KBM-7 (cell line): ENCODE data around the gene SALL3.
"Not testable (repeated sequence)": the region's sequence is repeated elsewhere in the genome, so short reads cannot be mapped to it uniquely, and the experiment has no call there.

Source experiments
- DNase-seq: peaks from one replicate; pipeline ENCODE4 v3.0.0-alpha.2; 2015
- in situ Hi-C: fragments of 300-500 bp; cut with MboI; formaldehyde crosslinking; loops from 2 replicates; pipeline ENCODE4 v1.14.3; 2020; ENCODE audit warnings: low sequenced_read_pairs, low pct_unique_long_range_greater_than_20kb, mixed read lengths

SALL3 gene

DNA sequence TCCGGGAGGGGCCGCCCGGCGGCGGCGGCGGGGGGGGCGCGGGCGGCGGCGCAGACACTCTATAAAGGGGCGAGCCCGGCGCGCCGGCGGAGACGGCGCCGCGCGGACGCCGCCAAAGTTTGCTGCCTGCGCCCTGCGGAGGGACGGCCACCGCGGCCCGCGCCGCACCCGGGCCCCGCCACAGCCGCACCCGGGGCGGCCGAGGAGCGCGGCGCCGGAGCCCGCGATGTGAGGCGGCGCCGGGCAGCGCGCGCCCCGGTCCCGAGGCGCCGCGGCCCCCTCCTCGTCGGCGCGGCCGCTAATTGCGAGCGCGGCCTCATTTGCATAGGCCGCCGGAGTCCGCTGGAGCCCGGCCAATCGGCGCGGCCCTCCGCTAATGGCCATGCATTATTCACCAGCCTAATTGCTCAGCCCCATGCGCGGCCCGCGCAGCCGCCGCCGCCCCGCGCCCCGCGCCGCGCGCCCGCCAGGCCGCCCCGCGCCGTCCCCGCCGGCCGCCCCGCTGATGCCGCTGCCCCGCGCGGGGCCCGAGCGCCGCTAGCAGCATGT lies at the start of gene SALL3:
Gene SALL3, plus strand, starts transcription at position 89 of the 549 bp plus-strand sequence. Its CDS starts 457 bp downstream, at position 546.
- in situ Hi-C loops, result no loop called here
- DNase-seq, result no peak

GRCh38 chr18:78932281-78932680 lies 47.3 kb upstream of the SALL3 start:
- DNase-seq, result no peak
- in situ Hi-C loops, result no loop called here

DNA sequence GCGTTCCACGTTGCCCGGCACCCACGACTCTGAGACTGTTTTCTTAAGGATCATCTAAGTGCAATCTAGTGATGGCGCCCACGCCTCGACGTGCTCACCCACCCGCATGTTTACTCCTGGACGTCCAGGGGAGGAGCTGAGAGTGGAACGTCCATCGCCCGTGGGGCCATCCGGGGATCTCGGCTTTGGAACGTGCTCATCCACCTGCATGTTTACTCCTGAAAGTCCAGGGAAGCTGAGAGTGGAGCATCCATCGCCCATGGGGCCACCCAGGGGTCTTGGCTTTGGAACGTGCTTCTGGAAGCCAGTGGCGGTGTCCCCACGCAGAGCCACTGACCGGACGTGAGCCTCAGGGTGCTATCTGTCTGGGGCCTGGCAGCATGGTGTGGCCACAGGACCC lies 45.6 kb upstream of the SALL3 start:
- in situ Hi-C loops, result no loop called here

DNA sequence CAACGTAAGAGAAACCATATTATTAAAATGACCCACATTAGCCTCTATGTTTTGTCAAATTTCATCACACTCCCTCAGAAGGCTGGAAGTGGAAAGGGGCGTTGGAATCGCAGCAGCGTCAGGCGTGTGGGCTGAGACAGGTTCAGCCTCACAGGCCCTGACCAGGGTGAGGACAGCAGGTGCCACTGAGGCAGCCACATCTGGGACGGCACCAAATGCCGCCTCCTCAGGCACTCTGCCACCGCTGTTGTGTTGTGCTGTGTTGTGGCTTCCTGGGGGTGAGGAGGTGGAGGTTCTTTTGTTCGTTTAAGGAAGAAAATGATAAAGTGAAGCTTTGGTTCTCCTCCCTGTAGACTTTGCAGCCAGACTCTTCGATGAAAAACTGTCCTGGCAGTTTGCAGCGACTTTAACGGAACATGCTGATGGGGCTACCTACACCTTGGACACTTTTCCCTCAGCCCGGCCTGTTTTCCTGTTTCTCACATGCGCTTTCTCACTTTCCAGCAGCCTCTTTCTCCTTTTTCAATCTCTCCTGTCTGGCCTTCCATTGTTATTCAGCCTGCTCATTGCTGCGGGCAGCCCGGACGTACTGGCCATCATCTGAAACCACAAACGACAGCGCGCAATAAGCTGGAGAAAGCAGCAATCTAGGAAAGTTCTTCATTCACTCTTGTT lies 44.9 kb upstream of the SALL3 start:
- no peak for DNase-seq
- in situ Hi-C loops, result no loop called here

More for the DNA sequence above, 45.6 kb upstream of the SALL3 start:
- DNase-seq, result no peak

GRCh38 chr18:78935406-78935805 lies 44.2 kb upstream of the SALL3 start:
- no peak for DNase-seq

DNA sequence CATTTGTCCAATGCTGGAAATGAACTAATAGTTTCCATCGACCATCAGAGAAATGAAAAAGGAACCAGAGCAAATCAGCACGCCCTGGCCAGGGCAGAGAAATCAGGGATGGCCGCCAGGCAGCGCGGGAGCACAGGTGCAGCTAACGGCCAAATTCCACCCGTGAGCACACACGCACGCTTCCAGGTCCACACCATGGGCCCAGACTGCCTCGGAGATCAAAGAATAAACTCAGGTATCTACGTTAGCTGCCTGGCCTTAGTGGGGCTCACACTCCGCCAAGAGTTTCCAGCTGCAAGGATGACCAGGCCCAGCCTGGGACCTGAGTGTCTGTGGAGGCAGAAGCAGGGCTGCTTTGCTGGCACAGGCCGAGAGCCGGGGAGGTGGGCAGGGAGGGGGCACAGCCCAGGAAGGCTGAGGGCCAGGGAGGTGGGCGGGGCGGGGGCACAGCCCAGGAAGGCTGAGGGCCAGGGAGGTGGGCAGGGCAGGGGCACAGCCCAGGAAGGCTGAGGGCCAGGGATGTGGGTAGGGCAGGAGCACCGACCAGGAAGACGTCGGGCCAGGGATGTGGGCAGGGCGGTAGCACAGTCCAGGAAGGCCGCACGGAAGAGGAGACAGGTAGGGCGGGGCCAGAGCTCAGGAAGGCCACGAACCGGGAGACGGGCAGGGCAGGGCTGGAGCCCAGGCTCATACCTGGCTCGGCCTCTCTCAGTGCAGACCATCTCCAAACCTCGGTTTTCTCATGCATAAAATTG lies 43.2 kb upstream of the SALL3 start:
- no peak for DNase-seq
- in situ Hi-C loops, result no loop called here

More at GRCh38 chr18:78935406-78935805, 44.2 kb upstream of the SALL3 start:
- in situ Hi-C loops, result no loop called here

- in situ Hi-C loops, result no loop called here
- no peak for DNase-seq
These were observed 42.5 kb upstream of the SALL3 start for GRCh38 chr18:78937166-78937565.

GRCh38 chr18:78939105-78939504 lies 40.5 kb upstream of the SALL3 start:
- DNase-seq, result no peak

GRCh38 chr18:78939734-78940494 lies 39.7 kb upstream of the SALL3 start:
- in situ Hi-C loops, result no loop called here
- DNase-seq, result no peak

More at GRCh38 chr18:78939105-78939504, 40.5 kb upstream of the SALL3 start:
- in situ Hi-C loops, result no loop called here

DNA sequence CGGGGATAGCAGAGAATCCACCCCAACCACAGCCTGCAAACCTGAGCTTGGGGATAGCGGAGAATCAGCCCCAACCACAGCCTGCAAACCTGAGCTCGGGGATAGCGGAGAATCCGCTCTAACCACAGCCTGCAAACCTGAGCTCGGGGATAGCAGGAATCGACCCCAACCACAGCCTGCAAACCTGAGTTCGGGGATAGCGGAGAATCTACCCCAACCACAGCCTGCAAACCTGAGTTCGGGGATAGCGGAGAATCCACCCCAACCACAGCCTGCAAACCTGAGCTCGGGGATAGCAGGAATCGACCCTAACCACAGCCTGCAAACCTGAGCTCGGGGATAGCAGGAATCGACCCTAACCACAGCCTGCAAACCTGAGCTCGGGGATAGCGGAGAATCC lies 37.4 kb upstream of the SALL3 start:
- DNase-seq, in situ Hi-C loops: not testable (repeated sequence)

DNA sequence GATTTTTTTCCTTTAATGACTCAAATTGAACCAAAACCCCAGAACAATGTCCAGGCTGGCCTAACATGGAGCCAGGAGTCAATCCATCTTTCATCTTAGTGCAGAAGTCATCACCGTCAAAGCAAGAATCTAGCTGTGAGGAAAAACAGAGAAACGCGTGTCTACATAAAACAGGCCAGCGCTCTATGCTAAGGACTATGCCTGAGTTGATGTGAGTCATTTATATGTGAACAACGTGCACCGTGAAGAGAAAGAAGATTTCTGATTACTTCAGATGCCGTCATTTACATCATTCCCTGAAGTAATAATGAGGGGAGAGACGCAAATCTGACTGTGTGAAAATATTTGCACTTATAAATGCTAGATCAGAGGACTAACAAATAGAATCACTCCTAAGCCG lies 34.0 kb upstream of the SALL3 start:
- DNase-seq, result no peak
- in situ Hi-C loops, result no loop called here

GRCh38 chr18:78947291-78947690 lies 32.3 kb upstream of the SALL3 start:
- no peak for DNase-seq
- in situ Hi-C loops, result no loop called here

DNA sequence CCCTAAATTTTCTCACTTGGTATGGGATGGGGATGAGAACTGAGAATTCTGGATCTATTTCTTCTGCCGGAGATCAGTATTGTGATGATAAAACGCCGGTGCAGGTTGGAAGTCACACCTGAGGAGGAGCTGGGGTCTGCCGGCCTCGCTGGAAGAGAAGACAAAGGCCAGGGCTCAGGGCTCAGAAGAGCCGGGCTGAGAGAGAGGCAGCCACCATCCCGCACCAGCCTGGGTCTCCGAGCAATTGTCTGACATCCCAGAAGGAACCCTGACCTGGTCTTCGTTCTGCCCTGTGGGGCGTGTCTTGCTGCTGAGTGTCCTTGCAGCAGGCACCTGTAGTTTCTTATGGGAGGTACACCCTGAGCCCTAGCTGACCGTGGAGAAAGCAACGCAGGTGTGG lies 31.4 kb upstream of the SALL3 start:
- no peak for DNase-seq
- in situ Hi-C loops, result no loop called here

DNA sequence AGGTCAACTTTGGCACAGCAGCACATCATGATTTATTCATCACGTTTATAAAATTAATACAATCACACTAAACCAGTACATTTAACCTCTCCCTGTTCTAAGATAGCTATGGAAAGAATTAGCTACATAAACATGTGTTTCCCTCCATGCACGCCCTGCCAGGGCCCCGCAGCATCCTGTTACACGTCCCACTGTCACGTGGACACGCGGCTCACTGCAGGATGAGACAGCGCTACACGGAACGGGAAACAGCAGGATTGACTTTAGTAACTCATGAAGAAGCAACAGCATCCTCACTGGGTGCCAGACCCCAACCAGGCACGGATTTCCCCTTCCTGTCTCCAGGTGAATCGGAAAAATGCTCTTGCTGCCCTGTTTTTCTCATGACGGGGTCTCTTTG lies 30.9 kb upstream of the SALL3 start:
- DNase-seq, result no peak
- in situ Hi-C loops, result no loop called here

DNA sequence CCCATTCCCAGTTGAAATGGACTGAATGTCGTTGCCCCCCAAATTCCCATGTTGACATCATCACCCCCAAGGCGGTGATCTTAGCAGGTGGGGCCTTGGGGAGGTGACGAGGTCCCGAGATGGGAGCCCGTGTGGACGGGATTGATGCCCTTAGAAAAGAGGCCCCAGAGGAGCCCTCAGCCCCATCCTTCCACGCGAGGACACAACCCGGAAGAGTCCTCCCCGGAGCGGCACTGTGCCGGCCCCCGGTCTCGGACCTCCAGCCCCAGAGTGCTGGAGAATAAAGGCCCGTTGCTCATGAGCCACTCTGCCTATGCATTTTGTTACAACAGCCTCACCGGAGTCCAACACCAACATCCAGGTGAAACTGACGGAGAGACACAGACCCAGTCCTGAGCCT lies 30.4 kb upstream of the SALL3 start:
- in situ Hi-C loops, result no loop called here
- DNase-seq, result no peak

DNA sequence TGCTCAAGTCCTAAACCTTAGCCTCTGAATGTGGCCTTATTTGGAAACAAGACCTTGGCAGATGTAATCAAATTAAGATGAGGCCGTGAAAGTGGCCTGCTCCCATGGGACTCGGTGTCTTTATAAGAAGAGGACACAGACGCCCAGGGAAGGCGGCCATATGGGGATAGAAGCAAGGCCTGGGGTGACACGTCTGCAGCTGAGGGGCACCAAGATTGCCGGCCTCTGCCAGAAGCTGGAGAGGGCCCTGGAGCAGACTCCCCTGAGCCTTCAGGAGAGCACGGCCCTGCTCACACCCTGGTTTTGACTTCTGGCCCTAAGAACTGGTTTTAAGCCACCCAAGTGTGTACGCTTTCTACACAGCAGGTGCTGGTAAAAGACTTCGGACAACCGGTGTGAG lies 29.2 kb upstream of the SALL3 start:
- DNase-seq, result no peak
- in situ Hi-C loops, result no loop called here

DNA sequence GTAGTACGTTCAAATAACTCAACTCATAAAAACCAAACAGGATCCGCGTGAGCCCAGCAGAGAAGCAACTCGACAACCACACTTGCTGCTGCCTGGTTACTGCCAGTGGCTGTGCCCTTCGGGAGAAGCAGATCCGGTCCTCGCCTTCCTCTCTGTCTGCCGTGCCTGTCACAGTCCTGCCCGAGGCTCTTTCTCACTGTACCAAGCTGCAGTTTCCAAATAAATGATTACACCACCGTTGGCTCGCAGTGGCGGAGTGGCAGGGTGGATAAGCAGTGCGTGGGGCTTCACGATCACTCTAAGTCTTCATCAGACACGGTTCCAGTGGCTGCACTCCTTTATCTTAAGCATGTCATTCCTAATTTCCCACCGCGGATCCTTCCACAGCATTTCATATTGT lies 26.1 kb upstream of the SALL3 start:
- in situ Hi-C loops, result no loop called here
- no peak for DNase-seq

DNA sequence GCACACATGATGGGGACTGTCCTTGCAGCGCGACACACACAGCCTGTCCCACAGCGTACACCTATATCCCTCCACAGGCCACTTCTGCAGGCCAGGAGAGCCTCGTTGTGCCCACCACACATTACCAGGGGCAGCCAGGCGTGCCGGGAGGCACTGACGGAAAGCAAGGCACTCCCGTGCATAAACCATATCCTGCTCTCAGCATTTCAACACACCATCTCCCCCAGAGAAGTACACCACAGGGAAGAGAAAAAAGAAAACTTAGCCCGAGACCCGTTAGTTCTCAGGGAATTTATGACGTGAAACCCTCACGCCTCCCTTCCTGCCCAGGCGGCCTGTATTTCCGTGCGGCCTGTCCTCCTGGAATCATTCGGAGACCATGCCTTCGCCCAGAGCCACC lies 24.6 kb upstream of the SALL3 start:
- no peak for DNase-seq
- in situ Hi-C loops, result no loop called here

DNA sequence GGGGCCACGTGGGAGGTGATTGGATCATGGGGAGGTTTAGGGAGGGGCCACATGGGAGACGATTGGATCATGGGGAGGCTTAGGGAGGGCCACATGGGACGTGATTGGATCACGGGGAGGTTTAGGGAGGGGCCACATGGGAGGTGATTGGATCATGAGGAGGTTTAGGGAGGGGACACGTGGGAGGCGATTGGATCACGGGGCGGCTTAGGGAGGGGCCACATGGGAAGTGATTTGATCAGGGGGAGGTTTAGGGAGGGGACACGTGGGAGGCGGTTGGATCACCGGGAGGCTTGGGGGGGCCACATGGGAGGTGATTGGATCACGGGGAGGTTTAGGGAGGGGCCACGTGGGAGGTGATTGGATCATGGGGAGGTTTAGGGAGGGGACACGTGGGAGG lies 22.5 kb upstream of the SALL3 start:
- in situ Hi-C loops, result no loop called here

GRCh38 chr18:78960709-78961108 lies 18.9 kb upstream of the SALL3 start:
- in situ Hi-C loops, result no loop called here
- DNase-seq, result no peak

More for the DNA sequence above, 22.5 kb upstream of the SALL3 start:
- DNase-seq, result no peak
